Hepatocyte (in vitro differentiated cells): ENCODE results near the gene PGM1.

Experiments used
- CTCF ChIP-seq: fragments of 200-600 bp; sonication (generic); IDR thresholded peaks from 2 replicates; pipeline ENCODE4 v1.5.1; 2016; ENCODE audit warnings: antibody characterized with exemption, mild to moderate bottlenecking; ENCODE audit not compliant: poor library complexity
- EZH2 ChIP-seq: fragments of 200-600 bp; sonication (generic); IDR thresholded peaks from 2 replicates; pipeline ENCODE4 v1.6.1; 2016; ENCODE audit warnings: antibody characterized with exemption, mild to moderate bottlenecking, borderline replicate concordance
- EZH2phosphoT487 ChIP-seq: fragments of 200-600 bp; sonication (generic); IDR thresholded peaks from one replicate; pipeline ENCODE4 v1.6.1; 2018; ENCODE audit warnings: antibody characterized with exemption, mild to moderate bottlenecking, low read depth, moderate library complexity; ENCODE audit not compliant: unreplicated experiment, severe bottlenecking

- TF ChIP-seq CTCF (no peak), EZH2 (no peak), EZH2phosphoT487 (no peak)
These were observed 84.3 kb downstream of the PGM1 start for GRCh38 chr1:63677497-63677896.
